ENCODE measurements around the gene H2BK1. TPM values are rescaled to one million over a fixed set of nuclear protein-coding genes. Genes with fewer than 3 reads are reported as not detected.

The H2BK1 gene
- total and polyA plus RNA-seq, 2 experiments from 2014 or later = not detected

GRCh38 chr7:151187409-151188251, 22.7 kb downstream of the H2BK1 start:
- 79% methylated on average over 13 of the region's 22 CpGs for WGBS (ENCODE audit: low lambda C conversion rate, missing lambda C conversion rate)
- H3K27me3 ChIP-seq = peaks cover 5% of the 10 kb centered on the region
- no peak overlapping the region for H2AFZ ChIP-seq
- H3K79me2 ChIP-seq = no peaks in the 10 kb centered on the region
- H3K4me2 ChIP-seq = no peak overlapping the region
- TF ChIP-seq CTCF (IDR thresholded peaks at IDR 0.05; ENCODE audit: poor library complexity) (no peak), EZH2phosphoT487 (IDR thresholded peaks at IDR 0.05; ENCODE audit: low read depth, severe bottlenecking, unreplicated experiment) (no peak), EZH2 (IDR thresholded peaks at IDR 0.05; ENCODE audit: borderline replicate concordance) (no peak)
- H3K36me3 ChIP-seq (replicated peaks; ENCODE audit: insufficient read depth, low read depth) = no peaks in the 10 kb centered on the region
- no peak for DNase-seq (ENCODE audit: low spot score)
- H3K27ac ChIP-seq = no peak overlapping the region
- no peaks in the 10 kb centered on the region for H3K4me1 ChIP-seq (ENCODE audit: insufficient read depth)
- no peaks in the 10 kb centered on the region for H3K9me2 ChIP-seq (replicated peaks; ENCODE audit: insufficient read depth)
- H4K20me1 ChIP-seq (ENCODE audit: insufficient read depth, poor library complexity, severe bottlenecking) = no peaks in the 10 kb centered on the region
- no peak overlapping the region for H3K4me3 ChIP-seq
- H3K9me3 ChIP-seq (ENCODE audit: low read depth) = no peaks in the 10 kb centered on the region

- Histone ChIP-seq H3K9me2 (replicated peaks; ENCODE audit: insufficient read depth) (no peaks in the 10 kb centered on the region), H3K4me3 (no peak within 1 kb of the TSS), H3K79me2 (no peaks in the 10 kb centered on the region), H2AFZ (no peak within 1 kb of the TSS), H3K4me2 (no peak within 1 kb of the TSS), H4K20me1 (ENCODE audit: insufficient read depth, poor library complexity, severe bottlenecking) (no peaks in the 10 kb centered on the region), H3K27ac (no peak within 1 kb of the TSS), H3K36me3 (replicated peaks; ENCODE audit: insufficient read depth, low read depth) (no peaks in the 10 kb centered on the region), H3K9me3 (ENCODE audit: low read depth) (no peaks in the 10 kb centered on the region), H3K4me1 (ENCODE audit: insufficient read depth) (no peaks in the 10 kb centered on the region), H3K27me3 (peaks cover 5% of the 10 kb centered on the region)
- WGBS (ENCODE audit: low lambda C conversion rate, missing lambda C conversion rate) = 86% methylated on average over 21 of the region's 22 CpGs
- TF ChIP-seq EZH2 (IDR thresholded peaks at IDR 0.05; ENCODE audit: borderline replicate concordance) = no peak
- no peak for TF ChIP-seq CTCF (IDR thresholded peaks at IDR 0.05; ENCODE audit: poor library complexity)
- no peak for TF ChIP-seq EZH2phosphoT487 (IDR thresholded peaks at IDR 0.05; ENCODE audit: low read depth, severe bottlenecking, unreplicated experiment)
- DNase-seq (ENCODE audit: low spot score) = no peak
Observed at GRCh38 chr7:151186640-151187408, 23.5 kb downstream of the H2BK1 start, which contains the start of gene ASB10. TSS of gene ASB10 (minus strand) at chr7:151187250. CDS start at chr7:151187130, 120 bp downstream.

GRCh38 chr7:151185762-151186639, 24.3 kb downstream of the H2BK1 start:
- H3K4me1 ChIP-seq (ENCODE audit: insufficient read depth) = no peaks in the 10 kb centered on the region
- H3K9me2 ChIP-seq (replicated peaks; ENCODE audit: insufficient read depth) = no peaks in the 10 kb centered on the region
- TF ChIP-seq CTCF (IDR thresholded peaks at IDR 0.05; ENCODE audit: poor library complexity) = no peak
- no peak for TF ChIP-seq EZH2 (IDR thresholded peaks at IDR 0.05; ENCODE audit: borderline replicate concordance)
- H3K27me3 ChIP-seq = peaks cover 5% of the 10 kb centered on the region
- H4K20me1 ChIP-seq (ENCODE audit: insufficient read depth, poor library complexity, severe bottlenecking) = no peaks in the 10 kb centered on the region
- no peak overlapping the region for H2AFZ ChIP-seq
- DNase-seq (ENCODE audit: low spot score) = no peak
- no peaks in the 10 kb centered on the region for H3K36me3 ChIP-seq (replicated peaks; ENCODE audit: insufficient read depth, low read depth)
- H3K9me3 ChIP-seq (ENCODE audit: low read depth) = no peaks in the 10 kb centered on the region
- 92% methylated on average over 13 of the region's 16 CpGs for WGBS (ENCODE audit: low lambda C conversion rate, missing lambda C conversion rate)
- no peaks in the 10 kb centered on the region for H3K79me2 ChIP-seq
- H3K4me3 ChIP-seq = no peak overlapping the region
- no peak overlapping the region for H3K27ac ChIP-seq
- no peak overlapping the region for H3K4me2 ChIP-seq

Data from hepatocyte (in vitro differentiated cells).